ENCODE data around the gene SLC13A3.
A peak's percentile ranks its signal among the peaks of the same experiment; 100 is the strongest.

The SLC13A3 gene

DNA sequence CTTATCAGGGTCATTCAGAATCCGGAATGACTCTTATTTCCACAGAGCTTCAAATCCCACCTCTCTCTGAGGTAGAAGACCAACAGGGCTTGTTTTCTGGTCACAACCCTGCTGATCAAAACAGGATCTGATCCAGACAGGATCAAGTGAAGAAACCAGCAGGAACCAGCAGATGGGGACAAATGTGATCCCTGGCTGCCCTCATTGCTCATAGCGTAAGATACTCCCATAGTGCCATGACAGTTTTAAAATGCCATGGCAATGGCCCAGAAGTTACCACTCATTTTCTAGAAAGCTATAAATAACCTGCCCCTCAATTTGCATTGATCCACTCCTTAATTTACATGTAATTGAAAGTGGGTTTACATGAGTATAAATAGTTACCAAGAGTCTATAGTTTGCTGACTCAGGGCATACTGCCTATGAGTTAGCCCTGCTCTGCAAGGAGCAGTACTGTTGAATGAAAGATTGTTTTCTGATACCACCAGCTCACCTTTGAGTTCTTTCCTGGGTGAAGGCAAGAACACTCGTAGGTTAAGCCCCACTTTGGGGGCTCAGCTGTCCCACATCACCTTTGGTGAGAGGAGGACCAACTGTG lies 131.7 kb downstream of the SLC13A3 start:
- DNase-seq = no peak

DNA sequence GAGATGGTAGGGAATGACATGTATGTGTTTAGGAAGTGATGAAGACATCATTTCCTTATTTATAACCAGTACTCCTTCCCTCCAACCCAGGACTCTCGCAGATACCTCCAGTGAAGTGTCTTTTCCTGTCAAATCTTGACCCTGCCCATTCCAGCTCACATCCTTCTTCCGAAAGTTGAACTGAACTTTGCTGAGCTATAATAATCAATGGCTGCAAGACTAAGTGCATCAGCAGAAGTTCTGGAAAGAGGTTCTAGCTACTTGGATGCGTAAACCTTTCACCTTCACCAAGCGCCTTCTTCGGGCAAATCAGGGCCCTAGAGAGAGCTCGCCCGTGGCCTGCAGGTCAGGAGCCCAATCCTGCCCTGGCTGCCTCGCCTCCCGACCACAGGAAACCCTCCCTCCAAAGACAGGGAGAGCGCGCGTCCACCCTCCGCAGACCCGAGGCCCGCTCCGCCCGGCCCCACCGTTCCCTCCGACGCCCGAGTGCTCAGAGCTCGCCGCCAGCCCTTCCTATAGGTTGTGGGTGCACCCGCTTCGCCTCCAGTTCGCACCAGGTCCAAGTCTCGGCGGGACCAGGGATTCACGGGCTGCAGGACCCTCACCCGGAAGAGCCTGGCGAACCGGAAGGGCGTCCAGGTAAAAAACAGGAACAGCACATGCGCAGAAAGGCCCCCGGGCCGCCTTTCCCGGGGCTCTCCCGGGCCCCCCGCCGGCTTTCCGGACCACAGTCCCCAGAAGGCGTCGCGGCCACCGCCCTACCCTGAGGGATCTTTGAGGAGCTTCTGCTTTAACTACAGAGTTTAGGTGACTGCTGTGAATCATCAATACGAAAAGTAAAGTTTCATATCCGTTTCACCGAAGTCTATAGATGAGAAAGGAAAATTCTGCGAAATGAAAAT lies 138.1 kb downstream of the SLC13A3 start, which contains the start of gene ZNF334:
ZNF334 (minus strand) TSS at position 617 of the 902 bp plus-strand sequence. CDS start 1,457 bp downstream, outside the sequence.
- peak; percentile 14 to 47 for DNase-seq

DNA sequence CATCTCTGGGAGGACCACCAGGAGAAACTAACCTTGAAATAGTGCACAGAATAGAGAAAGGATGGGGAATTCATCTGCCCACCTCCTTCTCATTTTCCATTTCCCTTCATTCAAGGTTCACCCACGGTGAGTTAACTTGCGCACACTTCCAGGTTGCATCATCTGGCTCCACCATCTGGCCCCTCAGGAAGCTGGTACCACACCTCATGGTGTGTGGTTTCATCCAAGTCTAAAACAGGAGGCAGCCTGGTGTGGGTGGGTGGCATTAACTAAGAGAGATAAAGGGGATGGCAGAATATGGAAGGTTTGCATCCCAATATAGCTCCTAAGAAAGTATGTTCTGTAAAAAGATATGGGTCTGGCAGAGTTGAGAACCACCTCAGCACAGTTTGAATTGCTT lies 141.7 kb downstream of the SLC13A3 start:
- DNase-seq = no peak
